GM12864 (cell line): ENCODE results near the gene TSPAN11.

Experiments used
- DNase-seq: peaks from one replicate; pipeline ENCODE4 v3.0.0-alpha.2; 2011; ENCODE audit warnings: low read depth
- H3K4me3 ChIP-seq: 2 replicates; pipeline ENCODE4 v1.5.1; 2011; ENCODE audit warnings: mild to moderate bottlenecking, low read depth, low read length, control low read depth
- CTCF ChIP-seq: IDR thresholded peaks from 2 replicates; pipeline ENCODE4 v1.5.1; 2011; ENCODE audit warnings: low read depth, mild to moderate bottlenecking, moderate library complexity, low read length, control low read depth, inconsistent platforms; ENCODE audit errors: missing control alignments

The TSPAN11 gene

GRCh38 chr12:30910038-30910350 is 16.6 kb upstream of the TSPAN11 start:
- no peak for TF ChIP-seq CTCF
- DNase-seq: no peak
- no peak overlapping the region for H3K4me3 ChIP-seq

GRCh38 chr12:30911207-30911606 is 15.3 kb upstream of the TSPAN11 start:
- H3K4me3 ChIP-seq: no peak overlapping the region
- no peak for TF ChIP-seq CTCF
- no peak for DNase-seq

GRCh38 chr12:30913323-30913722 is 13.2 kb upstream of the TSPAN11 start:
- DNase-seq: peak; percentile 22
- TF ChIP-seq CTCF: no peak
- no peak overlapping the region for H3K4me3 ChIP-seq

GRCh38 chr12:30914986-30915591 is 11.5 kb upstream of the TSPAN11 start:
- H3K4me3 ChIP-seq: no peak overlapping the region
- no peak for TF ChIP-seq CTCF
- DNase-seq: no peak

GRCh38 chr12:30923057-30923456 is 3.5 kb upstream of the TSPAN11 start:
- no peak overlapping the region for H3K4me3 ChIP-seq
- no peak for TF ChIP-seq CTCF
- no peak for DNase-seq

- H3K4me3 ChIP-seq: no peak overlapping the region
- TF ChIP-seq CTCF: no peak
- DNase-seq: no peak
Observed at GRCh38 chr12:30925607-30926242, 823 bp upstream of the TSPAN11 start.

- no peak for TF ChIP-seq CTCF
- DNase-seq: no peak
- no peak overlapping the region for H3K4me3 ChIP-seq
Observed at GRCh38 chr12:30927222-30927611, 669 bp downstream of the TSPAN11 start.
